HepG2 (cell line): ENCODE results near the gene SMPD3. TPM values are rescaled to one million over a fixed set of nuclear protein-coding genes. Genes with fewer than 3 reads are reported as not detected.

Experiments used
- ATAC-seq: fragments of 200-7000 bp; cut with Tn5 transposase; 3 replicates; pipeline ENCODE4 v1.9.1; 2020; ENCODE audit warnings: mild to moderate bottlenecking, moderate library complexity
- BruUV-seq: library from RNA; stranded (reverse); fragments of 400-500 nt; replicated peaks from 2 replicates; lab custom pipeline; 2021; lab: Mats Ljungman, UMichigan
- CTCF ChIA-PET: fragments of 300-600 bp; formaldehyde crosslinking; extraction: SDS; loops from one replicate; lab custom pipeline; 2021; ENCODE audit warnings: low total read pairs, inconsistent platforms, low intra/inter-chr PET ratio; lab: Yijun Ruan, JAX
- POLR2A ChIA-PET: fragments of 350-600 bp; sonication (Branson Sonifier 250); formaldehyde crosslinking; loops from one replicate; lab custom pipeline; 2020; ENCODE audit warnings: antibody characterized with exemption, inconsistent platforms; lab: Yijun Ruan, JAX
- DNase-seq: peaks from one replicate; pipeline ENCODE4 v3.0.0-alpha.2; 2015; ENCODE audit warnings: low spot score
- FAIRE-seq: peaks from 3 replicates; lab custom pipeline; 2011; peaks lifted over from hg19 to GRCh38; lab: Jason Lieb, UNC
- H2AFZ ChIP-seq: one replicate; pipeline ENCODE4 v1.6.1; 2011; ENCODE audit warnings: low read length, inconsistent platforms
- H3K27ac ChIP-seq: fragments of 300-600 bp; 3 replicates; pipeline ENCODE4 v1.8.0; 2011; ENCODE audit warnings: mixed run types, mild to moderate bottlenecking, mixed read lengths, low read length, inconsistent platforms; ENCODE audit not compliant: insufficient read depth; ENCODE audit errors: extremely low read length
- H3K27me3 ChIP-seq, 2 experiments: fragments of 200-600 bp in 1 of 2; 2 replicates in 1 of 2; 3 replicates in 1 of 2; pipeline versions ENCODE4 v1.6.0 to v1.8.0; 2011; ENCODE audit warnings: low read length in 2 of 2, mild to moderate bottlenecking in 2 of 2, moderate library complexity in 2 of 2, inconsistent platforms in 1 of 2; ENCODE audit not compliant: insufficient read depth in 2 of 2, control insufficient read depth in 1 of 2
- H3K36me3 ChIP-seq, 2 experiments: fragments of 200-600 bp in 1 of 2; replicated peaks in 1 of 2; 2 replicates in 1 of 2; 3 replicates in 1 of 2; pipeline versions ENCODE4 v1.5.1 to v1.8.0; 2011; ENCODE audit warnings: low read length in 2 of 2, inconsistent platforms in 1 of 2; ENCODE audit not compliant: insufficient read depth in 2 of 2, control insufficient read depth in 1 of 2
- H3K4me1 ChIP-seq: 2 replicates; pipeline ENCODE4 v1.5.1; 2012; ENCODE audit warnings: low read length, inconsistent platforms; ENCODE audit not compliant: insufficient read depth
- H3K4me2 ChIP-seq: 2 replicates; pipeline ENCODE4 v1.6.0; 2011; ENCODE audit warnings: low read depth, low read length, inconsistent platforms
- H3K4me3 ChIP-seq, 3 experiments: fragments of 200-600 bp in 1 of 3; sonication (generic), shearing (Covaris generic) in 1 of 3; replicated peaks in 1 of 3; 2 replicates each; pipeline ENCODE4 v1.5.1; 2011 to 2016; ENCODE audit warnings: low read length in 3 of 3, inconsistent platforms in 2 of 3, low read depth in 2 of 3, mild to moderate bottlenecking in 2 of 3, control low read depth in 1 of 3, mixed read lengths in 1 of 3; ENCODE audit not compliant: insufficient read depth in 1 of 3
- H3K79me2 ChIP-seq: one replicate; pipeline ENCODE4 v1.6.1; 2011; ENCODE audit warnings: low read length, inconsistent platforms; ENCODE audit not compliant: insufficient read depth
- H3K9ac ChIP-seq: 2 replicates; pipeline ENCODE4 v1.6.0; 2011; ENCODE audit warnings: mild to moderate bottlenecking, low read depth, low read length, inconsistent platforms; ENCODE audit not compliant: insufficient read depth
- H3K9me3 ChIP-seq: 2 replicates; pipeline ENCODE4 v1.5.1; 2012; ENCODE audit warnings: mild to moderate bottlenecking, low read length
- H4K20me1 ChIP-seq: 2 replicates; pipeline ENCODE4 v1.6.0; 2011; ENCODE audit warnings: inconsistent platforms, mild to moderate bottlenecking, low read length, moderate library complexity; ENCODE audit not compliant: insufficient read depth
- BRCA1 ChIP-seq: sonication (generic); formaldehyde crosslinking; IDR thresholded peaks from 2 replicates; pipeline ENCODE4 v1.4.0; 2020; ENCODE audit warnings: missing genetic modification reagents
- ELF1 ChIP-seq: sonication (generic); formaldehyde crosslinking; IDR thresholded peaks from 2 replicates; pipeline ENCODE4 v1.4.0; 2020; ENCODE audit warnings: missing genetic modification reagents
- ELF3 ChIP-seq: IDR thresholded peaks from 2 replicates; pipeline ENCODE4 v1.6.1; 2016; ENCODE audit warnings: missing genetic modification reagents, missing compliant biosample characterization
- EZH2 ChIP-seq: conservative IDR thresholded peaks from 2 replicates; pipeline ENCODE4 v1.6.1; 2012; ENCODE audit warnings: mild to moderate bottlenecking, low read depth, low read length, moderate library complexity
- FOXJ3 ChIP-seq: sonication (generic); formaldehyde crosslinking; IDR thresholded peaks from 2 replicates; pipeline ENCODE4 v1.4.0; 2020; ENCODE audit warnings: missing genetic modification reagents, mild to moderate bottlenecking, borderline replicate concordance
- FOXO1 ChIP-seq: sonication (generic); formaldehyde crosslinking; IDR thresholded peaks from 2 replicates; pipeline ENCODE4 v1.4.0; 2020; ENCODE audit warnings: missing genetic modification reagents
- MED1 ChIP-seq: sonication (generic); formaldehyde crosslinking; IDR thresholded peaks from 2 replicates; pipeline ENCODE4 v1.4.0; 2020; ENCODE audit warnings: missing genetic modification reagents
- MLLT10 ChIP-seq: sonication (generic); formaldehyde crosslinking; IDR thresholded peaks from 2 replicates; pipeline ENCODE4 v1.4.0; 2020; ENCODE audit warnings: missing genetic modification reagents
- RFX5 ChIP-seq: IDR thresholded peaks from 2 replicates; pipeline ENCODE4 v1.6.1; 2011; ENCODE audit warnings: low read depth, low read length, improper control_type of control experiment
- TBX2 ChIP-seq: sonication (generic); formaldehyde crosslinking; IDR thresholded peaks from 2 replicates; pipeline ENCODE4 v1.5.0; 2020; ENCODE audit warnings: missing genetic modification reagents, mild to moderate bottlenecking, borderline replicate concordance
- ZNF510 ChIP-seq: sonication (generic); formaldehyde crosslinking; IDR thresholded peaks from 2 replicates; pipeline ENCODE4 v1.4.0; 2020; ENCODE audit warnings: low read depth, mild to moderate bottlenecking, missing genetic modification reagents
- ZNF83 ChIP-seq: sonication (generic); formaldehyde crosslinking; IDR thresholded peaks from 2 replicates; pipeline ENCODE4 v1.4.0; 2020; ENCODE audit warnings: missing genetic modification reagents, mild to moderate bottlenecking, borderline replicate concordance
- ZNF841 ChIP-seq: sonication (generic); formaldehyde crosslinking; IDR thresholded peaks from 2 replicates; pipeline ENCODE4 v1.8.1; 2023; ENCODE audit warnings: missing genetic modification reagents, borderline replicate concordance
- WGBS: methylation state at CpG from one replicate; pipeline ENCODE4 v1.1.6; 2017; ENCODE audit warnings: low lambda C conversion rate; 5-methylcytosine and 5-hydroxymethylcytosine counted together
- in situ Hi-C: cut with HindIII; loops from 2 replicates; pipeline ENCODE4 v1.10.0; 2017; ENCODE audit warnings: low pct_unique_long_range_greater_than_20kb; ENCODE audit not compliant: extremely low pct_ligation_motif_present
- intact Hi-C: fragments of 100-400 bp; cut with micrococcal nuclease; formaldehyde crosslinking; loops from one replicate; pipeline ENCODE4 v1.10.0; 2022; ENCODE audit not compliant: unreplicated experiment
- polyA plus RNA-seq, 8 experiments: library from polyadenylated mRNA; depleted of rRNA in 3 of 8; stranded (reverse) in 7 of 8; unstranded in 1 of 8; fragments of >200 nt; fragmentation: Illumina TruSeq in 4 of 8; extraction: Trizol in 4 of 8; gene quantifications; 2 replicates each; pipeline versions ENCODE4 v1.2.1 to v1.2.3, GENCODE V29; 2011 to 2016; ENCODE audit warnings: low read depth in 4 of 8, missing spikeins in 1 of 8, mixed read lengths in 1 of 8; ENCODE audit not compliant: insufficient read depth in 1 of 8
- total RNA-seq, 5 experiments: library from RNA; depleted of rRNA; stranded (reverse); fragments of >200 nt; fragmentation: Illumina TruSeq; extraction: Trizol; gene quantifications; 2 replicates each; pipeline ENCODE4 v1.2.3, GENCODE V29; 2016; ENCODE audit warnings: low read depth in 1 of 5
- TF ChIP-seq, protein P1 (sequence below): sonication (generic); formaldehyde crosslinking; IDR thresholded peaks from 2 replicates; pipeline ENCODE4 v1.4.0; 2020; ENCODE audit warnings: missing genetic modification reagents
- TF ChIP-seq, protein P2 (sequence below), 2 experiments: sonication (generic) in 1 of 2; formaldehyde crosslinking in 1 of 2; IDR thresholded peaks; 2 replicates each; pipeline versions ENCODE4 v1.5.1 to v1.6.1; 2011 to 2020; ENCODE audit warnings: borderline replicate concordance in 1 of 2, low read depth in 1 of 2, low read length in 1 of 2, mild to moderate bottlenecking in 1 of 2, missing genetic modification reagents in 1 of 2, moderate library complexity in 1 of 2
- TF ChIP-seq, protein P3 (sequence below): sonication (generic); formaldehyde crosslinking; IDR thresholded peaks from 2 replicates; pipeline ENCODE4 v1.4.0; 2020; ENCODE audit warnings: low read depth, mild to moderate bottlenecking, missing genetic modification reagents
- TF ChIP-seq, protein P4 (sequence below): sonication (generic); formaldehyde crosslinking; conservative IDR thresholded peaks from 2 replicates; pipeline ENCODE4 v1.4.0; 2020; ENCODE audit warnings: missing genetic modification reagents

The SMPD3 gene
- total and polyA plus RNA-seq, 2 of the 13 experiments (the other 11 are each of a cell fraction or from before 2014, with no cell fraction given) = 0.07 to 0.32 TPM

DNA sequence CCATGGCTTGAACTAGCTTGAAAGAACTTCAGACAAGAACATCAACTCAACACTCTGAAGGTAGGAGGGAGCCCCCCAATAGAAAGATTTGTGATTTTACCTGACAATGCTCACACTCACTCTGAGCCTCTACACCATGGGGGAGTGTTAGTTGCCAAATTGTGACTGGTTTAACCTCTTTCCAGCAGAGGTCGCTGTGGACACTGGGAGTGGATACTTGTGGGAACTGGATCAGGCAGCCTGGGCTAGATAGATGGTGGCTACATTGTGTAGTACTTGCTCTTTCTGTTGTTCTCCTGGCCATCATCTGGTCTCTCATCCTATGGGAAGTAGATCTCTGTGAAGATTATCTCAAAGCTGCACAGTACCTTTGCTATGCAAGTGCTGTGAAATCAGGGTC is 2.9 kb downstream of the SMPD3 start (continued):
- no peak for TF ChIP-seq EZH2
- TF ChIP-seq, protein P1, sequence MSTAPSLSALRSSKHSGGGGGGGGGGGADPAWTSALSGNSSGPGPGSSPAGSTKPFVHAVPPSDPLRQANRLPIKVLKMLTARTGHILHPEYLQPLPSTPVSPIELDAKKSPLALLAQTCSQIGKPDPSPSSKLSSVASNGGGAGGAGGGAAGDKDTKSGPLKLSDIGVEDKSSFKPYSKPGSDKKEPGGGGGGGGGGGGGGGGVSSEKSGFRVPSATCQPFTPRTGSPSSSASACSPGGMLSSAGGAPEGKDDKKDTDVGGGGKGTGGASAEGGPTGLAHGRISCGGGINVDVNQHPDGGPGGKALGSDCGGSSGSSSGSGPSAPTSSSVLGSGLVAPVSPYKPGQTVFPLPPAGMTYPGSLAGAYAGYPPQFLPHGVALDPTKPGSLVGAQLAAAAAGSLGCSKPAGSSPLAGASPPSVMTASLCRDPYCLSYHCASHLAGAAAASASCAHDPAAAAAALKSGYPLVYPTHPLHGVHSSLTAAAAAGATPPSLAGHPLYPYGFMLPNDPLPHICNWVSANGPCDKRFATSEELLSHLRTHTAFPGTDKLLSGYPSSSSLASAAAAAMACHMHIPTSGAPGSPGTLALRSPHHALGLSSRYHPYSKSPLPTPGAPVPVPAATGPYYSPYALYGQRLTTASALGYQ (CRISPR knock-in tag) = no peak
- TF ChIP-seq FOXO1 (CRISPR knock-in tag) = no peak
- no peak for TF ChIP-seq ELF3 (CRISPR knock-in tag)
- no peak for TF ChIP-seq MED1 (CRISPR knock-in tag)

DNA sequence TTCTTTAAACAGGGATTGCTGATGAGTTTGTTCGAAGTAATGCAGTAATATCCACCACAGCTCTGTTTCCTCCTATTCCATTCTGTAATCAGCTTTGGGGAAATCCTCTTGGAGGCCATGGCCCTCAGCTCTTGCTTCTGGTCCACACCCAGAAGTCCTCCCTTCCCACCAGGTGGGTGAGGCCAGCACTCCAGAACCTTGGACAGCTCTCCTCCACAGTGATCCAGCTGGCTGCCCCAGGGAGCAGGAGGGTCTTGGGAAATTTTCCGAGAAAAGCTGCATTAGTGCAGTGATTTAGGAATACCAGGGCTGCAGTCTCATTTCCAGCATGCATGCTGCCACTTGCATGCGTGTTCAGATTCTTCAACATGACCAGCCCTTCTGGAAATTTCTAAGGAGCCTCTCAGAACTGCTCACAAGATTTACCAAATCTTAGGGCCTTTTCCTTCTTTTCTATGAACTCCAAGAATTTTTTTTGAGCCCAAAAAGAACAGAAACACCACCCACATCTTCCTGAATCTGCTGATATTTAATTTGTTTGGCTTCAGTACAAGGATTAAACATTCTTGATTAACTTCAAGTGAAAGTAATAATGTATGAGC is 4.2 kb downstream of the SMPD3 start:
- no peak for ATAC-seq
- Histone ChIP-seq H3K27ac (no peak overlapping the region), H4K20me1 (peaks cover 4% of the 10 kb centered on the region; the same call in 1 of the 2 replicates), H2AFZ (no peak overlapping the region), H3K9ac (no peak overlapping the region), H3K27me3 (no peaks in the 10 kb centered on the region; a peak in 1 of 5 replicates), H3K36me3 (no peaks in the 10 kb centered on the region), H3K4me3 (no peak overlapping the region), H3K4me2 (no peak overlapping the region), H3K4me1 (peaks cover 9% of the 10 kb centered on the region), H3K9me3 (no peaks in the 10 kb centered on the region), H3K79me2 (no peaks in the 10 kb centered on the region)
- FAIRE-seq = no peak
- in situ Hi-C loops (no loop called here), intact Hi-C loops (loop anchor here (10.0 kb wide), 1 partner anchor 59 kb away; no protein-coding TSS in a partner anchor)
- no TSS peak for BruUV-seq
- peak; percentile 43 for DNase-seq
- CTCF ChIA-PET = interaction anchor here (2.1 kb wide), 1 partner anchor 66 kb away, joined by 9 read pairs; no protein-coding TSS in a partner anchor
- POLR2A ChIA-PET = interaction anchor here (0.5 kb wide), 1 partner anchor 543 kb away, joined by 3 read pairs; no protein-coding TSS in a partner anchor
- 7% methylated on average over 3 of the region's 3 CpGs for WGBS
- TF ChIP-seq RFX5 = no peak
- 0 out of 2 replicates have a peak, but pooled peaks have one; percentile 25 for TF ChIP-seq TBX2 (CRISPR knock-in tag)
- TF ChIP-seq MLLT10 = no peak
- 0 out of 2 replicates have a peak, but pooled peaks have one; percentile 42 for TF ChIP-seq ZNF83 (CRISPR knock-in tag)
- TF ChIP-seq FOXJ3 (CRISPR knock-in tag) = no peak
- TF ChIP-seq, protein P2, sequence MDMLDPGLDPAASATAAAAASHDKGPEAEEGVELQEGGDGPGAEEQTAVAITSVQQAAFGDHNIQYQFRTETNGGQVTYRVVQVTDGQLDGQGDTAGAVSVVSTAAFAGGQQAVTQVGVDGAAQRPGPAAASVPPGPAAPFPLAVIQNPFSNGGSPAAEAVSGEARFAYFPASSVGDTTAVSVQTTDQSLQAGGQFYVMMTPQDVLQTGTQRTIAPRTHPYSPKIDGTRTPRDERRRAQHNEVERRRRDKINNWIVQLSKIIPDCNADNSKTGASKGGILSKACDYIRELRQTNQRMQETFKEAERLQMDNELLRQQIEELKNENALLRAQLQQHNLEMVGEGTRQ (IDR thresholded peaks at IDR 0.05; ENCODE audit: low read depth, low read length) = no peak
- TF ChIP-seq, protein P2 (CRISPR knock-in tag; IDR thresholded peaks at IDR 0.05; ENCODE audit: borderline replicate concordance) = no peak
- TF ChIP-seq ZNF510 (CRISPR knock-in tag) = 0 out of 2 replicates have a peak, but pooled peaks have one; percentile 39
- no peak for TF ChIP-seq ZNF841 (CRISPR knock-in tag)
- TF ChIP-seq, protein P3, sequence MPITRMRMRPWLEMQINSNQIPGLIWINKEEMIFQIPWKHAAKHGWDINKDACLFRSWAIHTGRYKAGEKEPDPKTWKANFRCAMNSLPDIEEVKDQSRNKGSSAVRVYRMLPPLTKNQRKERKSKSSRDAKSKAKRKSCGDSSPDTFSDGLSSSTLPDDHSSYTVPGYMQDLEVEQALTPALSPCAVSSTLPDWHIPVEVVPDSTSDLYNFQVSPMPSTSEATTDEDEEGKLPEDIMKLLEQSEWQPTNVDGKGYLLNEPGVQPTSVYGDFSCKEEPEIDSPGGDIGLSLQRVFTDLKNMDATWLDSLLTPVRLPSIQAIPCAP (CRISPR knock-in tag) = no peak
- no peak for TF ChIP-seq ELF1 (CRISPR knock-in tag)
- TF ChIP-seq, protein P4, sequence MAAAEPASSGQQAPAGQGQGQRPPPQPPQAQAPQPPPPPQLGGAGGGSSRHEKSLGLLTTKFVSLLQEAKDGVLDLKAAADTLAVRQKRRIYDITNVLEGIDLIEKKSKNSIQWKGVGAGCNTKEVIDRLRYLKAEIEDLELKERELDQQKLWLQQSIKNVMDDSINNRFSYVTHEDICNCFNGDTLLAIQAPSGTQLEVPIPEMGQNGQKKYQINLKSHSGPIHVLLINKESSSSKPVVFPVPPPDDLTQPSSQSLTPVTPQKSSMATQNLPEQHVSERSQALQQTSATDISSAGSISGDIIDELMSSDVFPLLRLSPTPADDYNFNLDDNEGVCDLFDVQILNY (CRISPR knock-in tag) = no peak
- TF ChIP-seq BRCA1 (CRISPR knock-in tag) = peak; percentile 78; the same call in 1 of the 2 replicates
